Naive thymus-derived CD8-positive, alpha-beta T cell (primary cell): ENCODE results near the gene SARNP. TPM values are rescaled to one million over a fixed set of nuclear protein-coding genes. Genes with fewer than 3 reads are reported as not detected.
"Not testable (repeated sequence)": the region's sequence is repeated elsewhere in the genome, so short reads cannot be mapped to it uniquely, and the experiment has no call there.

Source experiments
- ATAC-seq, 2 donors: fragments of 150-1000 bp; cut with Tn5 transposase in 1 of 2; sonication (Bioruptor Pico), chemical (Tn5 transposase) in 1 of 2; 1 replicate in 1 of 2; 2 replicates in 1 of 2; pipeline ENCODE4 v1.10.0; 2021; ENCODE audit warnings: mild to moderate bottlenecking in 2 of 2, moderate library complexity in 2 of 2
- POLR2A ChIA-PET: fragments of 350-600 bp; sonication (Branson Sonifier 250); formaldehyde crosslinking; loops from one replicate; lab custom pipeline; 2021; ENCODE audit warnings: antibody characterized with exemption; lab: Charles Lee
- DNase-seq, 10 donors: peaks; one replicate each; pipeline versions ENCODE4 v3.0.0 to v3.0.0-alpha.2; 2020 to 2022
- H3K27ac Mint-ChIP-seq, 10 donors: one replicate each; pipeline ENCODE4 v1.8.0; 2020 to 2022; ENCODE audit warnings: mild to moderate bottlenecking in 10 of 10, mixed read lengths in 10 of 10, moderate library complexity in 4 of 10, inconsistent platforms in 1 of 10
- H3K27me3 Mint-ChIP-seq, 5 donors: one replicate each; pipeline ENCODE4 v1.8.0; 2021 to 2022; ENCODE audit warnings: mixed read lengths in 5 of 5
- H3K36me3 Mint-ChIP-seq, 3 donors: one replicate each; pipeline ENCODE4 v1.8.0; 2020 to 2022; ENCODE audit warnings: mixed read lengths in 3 of 3, mild to moderate bottlenecking in 2 of 3, inconsistent platforms in 1 of 3
- H3K4me1 Mint-ChIP-seq, 4 donors: one replicate each; pipeline ENCODE4 v1.8.0; 2021 to 2022; ENCODE audit warnings: mixed read lengths in 4 of 4
- H3K4me3 Mint-ChIP-seq, 10 donors: one replicate each; pipeline ENCODE4 v1.8.0; 2020 to 2022; ENCODE audit warnings: mild to moderate bottlenecking in 10 of 10, mixed read lengths in 10 of 10, moderate library complexity in 6 of 10, inconsistent platforms in 1 of 10
- H3K9me3 Mint-ChIP-seq, 9 donors: one replicate each; pipeline ENCODE4 v1.8.0; 2020 to 2022; ENCODE audit warnings: mixed read lengths in 9 of 9, mild to moderate bottlenecking in 3 of 9, inconsistent platforms in 1 of 9, moderate library complexity in 1 of 9
- polyA plus RNA-seq, 3 donors: library from polyadenylated mRNA; unstranded; fragments of 300-500 nt; fragmentation: Illumina TruSeq; gene quantifications; one replicate each; pipeline ENCODE4 v1.2.3, GENCODE V29; 2021
- total RNA-seq, 8 experiments: library from RNA in 2 of 8; stranded (reverse) in 2 of 8; gene quantifications; one replicate each; pipeline ENCODE4 v1.2.3 and lab custom pipeline; 2021 to 2026

Gene SARNP
- total and polyA plus RNA-seq, 5 experiments from 2014 or later = 43.6 to 104 (median 93.6) TPM

DNA sequence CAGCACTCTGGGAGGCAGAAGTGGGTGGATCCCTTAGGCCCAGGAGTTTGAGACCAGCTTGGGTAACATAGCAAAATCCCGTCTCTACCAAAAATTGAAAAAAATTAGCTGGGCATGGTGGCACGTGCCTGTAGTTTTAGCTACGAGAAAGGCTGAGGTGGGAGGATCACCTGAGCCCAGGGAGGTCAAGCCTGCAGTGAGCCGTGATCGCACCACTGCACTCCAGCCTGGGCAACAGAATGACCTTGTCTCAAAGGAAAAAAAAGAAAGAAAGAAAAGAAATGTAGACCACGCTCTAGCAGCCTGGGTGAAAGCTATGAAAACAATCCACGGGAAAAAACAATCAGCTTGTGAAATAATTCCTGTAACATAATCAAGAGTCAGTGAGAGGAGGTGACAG lies 29.0 kb downstream of the SARNP start:
- Mint-ChIP-seq H3K9me3 (no peaks in the 10 kb centered on the region), H3K4me3 (peak overlapping the region in 1 of 10 donors; percentile 20), H3K4me1 (peaks cover 0 to 3% (median 0%) of the 10 kb centered on the region in 4 donors), H3K27me3 (no peaks in the 10 kb centered on the region), H3K27ac (peak overlapping the region in 1 of 10 donors; percentile 57), H3K36me3 (peaks cover 3 to 91% (median 30%) of the 10 kb centered on the region in 3 donors)
- no peak for DNase-seq
- POLR2A ChIA-PET = interaction anchor here (1.2 kb wide), 1 partner anchor 152 kb away, joined by 3 read pairs; no protein-coding TSS in a partner anchor
- ATAC-seq = no peak

DNA sequence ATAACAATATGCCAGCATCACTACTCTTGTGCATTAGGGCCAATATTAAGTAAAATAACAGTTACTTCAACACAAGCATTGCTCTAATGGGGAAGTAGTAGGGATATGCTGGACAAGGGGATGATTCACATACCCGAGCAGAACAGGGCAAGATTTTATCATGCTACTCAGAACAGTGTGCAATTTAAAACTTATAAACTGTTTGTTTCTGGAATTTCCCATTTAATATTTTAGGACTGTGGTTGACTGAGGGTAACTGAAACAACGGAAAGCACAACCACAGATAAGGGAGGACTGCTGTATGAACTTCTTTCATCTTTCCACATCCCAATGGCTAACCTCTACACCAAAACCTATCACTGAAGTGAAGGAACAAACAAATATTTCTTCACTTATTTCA lies 36.8 kb downstream of the SARNP start:
- Mint-ChIP-seq H3K4me3 (no peak overlapping the region), H3K27ac (peak overlapping the region in 2 of 10 donors; percentile 20 to 81), H3K9me3 (no peaks in the 10 kb centered on the region), H3K27me3 (no peaks in the 10 kb centered on the region), H3K36me3 (peaks cover 0 to 82% (median 9%) of the 10 kb centered on the region in 3 donors), H3K4me1 (peaks cover 0 to 7% (median 2%) of the 10 kb centered on the region in 4 donors)
- no peak for ATAC-seq
- DNase-seq = no peak
- POLR2A ChIA-PET = interaction anchor here (0.7 kb wide), 1 partner anchor 286 kb away, joined by 5 read pairs; no protein-coding TSS in a partner anchor

GRCh38 chr12:55777856-55778255 lies 39.7 kb downstream of the SARNP start:
- no peak for ATAC-seq
- peak overlapping the region in 5 of 10 donors; percentile 20 to 80 (median 57) for H3K27ac Mint-ChIP-seq

GRCh38 chr12:55771736-55772135 lies 45.8 kb downstream of the SARNP start:
- H3K9me3 Mint-ChIP-seq = no peaks in the 10 kb centered on the region
- DNase-seq (no peak), ATAC-seq (no peak)
- H3K27ac Mint-ChIP-seq = peak overlapping the region in 7 of 10 donors; percentile 7 to 84 (median 21)
- peaks cover 0 to 62% (median 4%) of the 10 kb centered on the region in 3 donors for H3K36me3 Mint-ChIP-seq
- H3K27me3 Mint-ChIP-seq = no peaks in the 10 kb centered on the region
- POLR2A ChIA-PET = interaction anchor here (0.6 kb wide), 1 partner anchor 20 kb away, joined by 3 read pairs; no protein-coding TSS in a partner anchor
- H3K4me3 Mint-ChIP-seq = no peak overlapping the region
- peaks cover 12 to 25% (median 17%) of the 10 kb centered on the region in 4 donors for H3K4me1 Mint-ChIP-seq

More at GRCh38 chr12:55777856-55778255, 39.7 kb downstream of the SARNP start:
- Mint-ChIP-seq H3K9me3 (no peaks in the 10 kb centered on the region), H3K36me3 (peaks cover 0 to 68% (median 3%) of the 10 kb centered on the region in 3 donors), H3K27me3 (no peaks in the 10 kb centered on the region), H3K4me3 (no peak overlapping the region), H3K4me1 (peaks cover 3 to 15% (median 9%) of the 10 kb centered on the region in 4 donors)
- no peak for DNase-seq
- POLR2A ChIA-PET = interaction anchor here (0.6 kb wide), 2 partner anchors 183 to 846 kb away, joined by 4 read pairs; no protein-coding TSS in a partner anchor

DNA sequence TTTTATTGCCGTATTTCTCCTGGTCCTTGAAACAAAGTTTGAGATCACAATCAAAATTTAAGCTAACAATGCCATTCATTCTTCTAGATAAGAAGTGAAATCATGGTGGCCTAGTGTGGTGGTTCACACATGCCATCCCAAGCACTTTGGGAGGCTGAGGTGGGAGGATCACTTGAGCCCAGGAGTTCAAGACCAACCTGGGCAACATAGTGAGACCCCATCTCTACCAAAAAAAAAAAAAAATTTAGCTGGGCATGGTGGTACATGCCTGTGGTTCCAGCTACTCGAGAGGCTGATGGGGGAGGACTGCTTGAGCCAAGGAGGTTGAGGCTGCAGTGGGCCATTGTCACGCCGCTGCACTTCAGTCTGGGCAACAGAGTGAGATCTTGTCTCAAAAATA lies 50.4 kb downstream of the SARNP start:
- Mint-ChIP-seq H3K36me3 (peaks cover 0 to 60% (median 4%) of the 10 kb centered on the region in 3 donors), H3K9me3 (no peaks in the 10 kb centered on the region), H3K4me3 (no peak overlapping the region), H3K4me1 (peaks cover 4 to 26% (median 16%) of the 10 kb centered on the region in 4 donors), H3K27me3 (no peaks in the 10 kb centered on the region), H3K27ac (no peak overlapping the region)
- POLR2A ChIA-PET = interaction anchor here (0.6 to 1.5 kb wide), 4 partner anchors 23 to 963 kb away, joined by 3 to 5 read pairs (median 4); partner anchors contain the start of gene RNF41
- DNase-seq = no peak
- no peak for ATAC-seq

DNA sequence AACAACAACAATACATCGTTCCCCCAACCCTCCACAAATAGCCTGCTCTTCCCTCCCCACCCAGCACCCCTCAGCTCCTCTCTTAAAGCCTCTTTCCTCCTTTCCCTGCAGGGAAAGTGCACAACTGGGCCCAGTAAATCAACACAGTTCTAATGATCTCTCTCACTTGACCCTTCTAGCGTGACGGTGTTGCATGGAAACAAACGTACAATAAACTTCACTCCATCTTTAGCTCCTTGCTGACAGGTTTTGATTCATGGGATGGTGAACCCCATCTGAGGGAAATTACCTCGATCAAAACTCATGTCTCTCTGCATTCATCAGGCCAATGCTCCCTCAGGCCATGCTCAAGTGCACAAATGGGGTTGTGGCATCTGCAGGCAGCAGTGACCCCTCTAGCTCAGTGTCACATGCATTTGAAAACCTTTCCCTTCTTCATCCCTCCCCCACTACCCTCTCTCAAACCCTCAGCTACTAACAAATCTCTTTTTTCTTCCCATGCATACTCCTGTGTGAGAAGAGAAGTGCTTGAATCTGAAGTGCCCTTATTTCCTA lies 51.7 kb downstream of the SARNP start:
- DNase-seq (no peak), ATAC-seq (no peak)
- peaks cover 0 to 50% (median 4%) of the 10 kb centered on the region in 3 donors for H3K36me3 Mint-ChIP-seq
- peak overlapping the region in 8 of 10 donors; percentile 7 to 85 (median 48) for H3K27ac Mint-ChIP-seq
- H3K9me3 Mint-ChIP-seq = no peaks in the 10 kb centered on the region
- H3K4me3 Mint-ChIP-seq = no peak overlapping the region
- peaks cover 0 to 18% (median 13%) of the 10 kb centered on the region in 4 donors for H3K4me1 Mint-ChIP-seq
- H3K27me3 Mint-ChIP-seq = no peaks in the 10 kb centered on the region
- POLR2A ChIA-PET = interaction anchor here (0.6 kb wide), 1 partner anchor 35 kb away, joined by 4 read pairs; no protein-coding TSS in a partner anchor

- DNase-seq (no peak), ATAC-seq (no peak)
- POLR2A ChIA-PET = interaction anchor here (0.7 kb wide), 1 partner anchor 15 kb away, joined by 3 read pairs; no protein-coding TSS in a partner anchor
- H3K27ac Mint-ChIP-seq = no peak overlapping the region
- peaks cover 0 to 17% (median 10%) of the 10 kb centered on the region in 4 donors for H3K4me1 Mint-ChIP-seq
- peaks cover 0 to 64% (median 11%) of the 10 kb centered on the region in 3 donors for H3K36me3 Mint-ChIP-seq
- no peak overlapping the region for H3K4me3 Mint-ChIP-seq
- H3K9me3 Mint-ChIP-seq = no peaks in the 10 kb centered on the region
- no peaks in the 10 kb centered on the region for H3K27me3 Mint-ChIP-seq
Observed at GRCh38 chr12:55762646-55763045, 54.9 kb downstream of the SARNP start.

DNA sequence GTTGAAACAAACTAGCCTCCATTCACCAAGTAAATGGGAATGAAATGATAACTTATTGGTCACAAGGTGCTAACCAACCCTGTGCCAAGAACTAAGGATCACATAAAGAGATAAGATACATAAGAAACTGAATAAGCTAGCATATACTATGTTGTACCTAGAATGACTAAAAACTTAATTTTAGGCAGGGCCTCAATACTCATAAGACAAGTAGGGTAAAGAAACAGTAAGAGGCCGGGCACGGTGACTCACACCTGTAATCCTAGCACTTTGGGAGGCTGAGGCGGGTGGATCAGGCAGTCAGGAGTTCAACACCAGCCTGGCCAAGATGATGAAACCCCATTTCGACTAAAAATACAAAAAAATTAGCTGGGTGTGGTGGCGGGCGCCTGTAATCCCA lies 56.9 kb downstream of the SARNP start:
- ATAC-seq (no peak), DNase-seq (no peak)
- peak overlapping the region in 6 of 10 donors; percentile 18 to 93 (median 53) for H3K27ac Mint-ChIP-seq
- H3K4me1 Mint-ChIP-seq = peaks cover 0 to 12% (median 5%) of the 10 kb centered on the region in 4 donors
- H3K4me3 Mint-ChIP-seq = no peak overlapping the region
- H3K27me3 Mint-ChIP-seq = no peaks in the 10 kb centered on the region
- H3K36me3 Mint-ChIP-seq = peaks cover 0 to 67% (median 19%) of the 10 kb centered on the region in 3 donors
- POLR2A ChIA-PET = no interaction called here
- no peaks in the 10 kb centered on the region for H3K9me3 Mint-ChIP-seq

DNA sequence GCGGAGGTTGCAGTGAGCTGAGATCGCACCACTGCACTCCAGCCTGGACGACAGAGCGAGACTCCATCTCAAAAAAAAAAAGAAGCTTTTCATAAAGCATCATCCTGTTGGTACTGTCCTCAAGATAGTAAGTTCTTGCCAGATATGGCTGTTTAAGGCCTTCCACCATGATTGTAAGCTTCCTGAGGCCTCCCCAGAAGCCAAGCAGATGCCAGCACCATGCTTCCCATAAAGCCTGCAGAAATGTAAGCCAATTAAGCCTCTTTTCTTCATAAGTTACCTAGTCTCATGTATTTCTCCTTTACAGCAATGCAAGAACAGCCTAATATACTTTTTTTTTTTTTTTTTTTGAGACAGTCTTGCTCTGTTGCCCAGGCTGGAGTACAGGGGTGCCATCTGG lies 58.9 kb downstream of the SARNP start:
- ATAC-seq, H3K27me3 Mint-ChIP-seq, DNase-seq, H3K9me3 Mint-ChIP-seq, H3K4me3 Mint-ChIP-seq: not testable (repeated sequence)
- H3K27ac Mint-ChIP-seq = peak overlapping the region in 2 of 10 donors; percentile 40 to 47
- POLR2A ChIA-PET = interaction anchor here (0.7 kb wide), 2 partner anchors 172 to 173 kb away, joined by 3 to 6 read pairs; no protein-coding TSS in a partner anchor
- H3K36me3 Mint-ChIP-seq = peaks cover 0 to 72% (median 19%) of the 10 kb centered on the region in 3 donors
- peaks cover 0 to 14% (median 8%) of the 10 kb centered on the region in 4 donors for H3K4me1 Mint-ChIP-seq

- H3K36me3 Mint-ChIP-seq = peaks cover 0 to 74% (median 19%) of the 10 kb centered on the region in 3 donors
- ATAC-seq = no peak
Observed at GRCh38 chr12:55757701-55758100, 59.8 kb downstream of the SARNP start.

DNA sequence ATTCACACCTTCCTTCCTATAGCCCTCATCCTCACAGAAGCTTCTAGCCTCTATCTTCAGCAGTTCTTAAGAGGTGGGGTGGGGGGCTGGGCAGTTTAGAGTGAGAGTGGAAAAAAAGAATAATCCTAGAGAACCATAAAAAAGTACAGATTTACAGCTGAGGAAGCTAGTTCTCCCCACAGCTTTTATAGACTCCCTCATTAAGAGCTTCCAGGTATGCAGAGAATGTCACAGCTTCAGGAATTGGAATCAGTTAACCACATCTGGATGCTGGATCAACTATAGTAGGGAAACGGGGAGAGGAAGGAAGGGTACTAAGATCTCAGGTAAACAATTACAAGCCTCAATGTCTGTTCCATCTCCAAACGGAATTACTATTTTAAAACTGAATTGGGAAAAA lies 62.3 kb downstream of the SARNP start:
- Mint-ChIP-seq H3K36me3 (peaks cover 0 to 81% (median 17%) of the 10 kb centered on the region in 3 donors), H3K4me3 (no peak overlapping the region), H3K9me3 (no peaks in the 10 kb centered on the region), H3K4me1 (peaks cover 0 to 14% (median 6%) of the 10 kb centered on the region in 4 donors), H3K27me3 (no peaks in the 10 kb centered on the region), H3K27ac (peak overlapping the region; percentile 7 to 84 (median 48))
- no peak for DNase-seq
- no peak for ATAC-seq
- POLR2A ChIA-PET = interaction anchor here (0.7 kb wide), 1 partner anchor 11 kb away, joined by 3 read pairs; no protein-coding TSS in a partner anchor

More at GRCh38 chr12:55757701-55758100, 59.8 kb downstream of the SARNP start:
- Mint-ChIP-seq H3K4me1 (peaks cover 0 to 14% (median 8%) of the 10 kb centered on the region in 4 donors), H3K4me3 (no peak overlapping the region), H3K27me3 (no peaks in the 10 kb centered on the region), H3K9me3 (no peaks in the 10 kb centered on the region), H3K27ac (peak overlapping the region in 7 of 10 donors; percentile 11 to 92 (median 42))
- DNase-seq = no peak
- POLR2A ChIA-PET = interaction anchor here (0.5 to 1.3 kb wide), 3 partner anchors 15 to 781 kb away, joined by 3 to 4 read pairs (median 4); partner anchors contain the start of gene GDF11

DNA sequence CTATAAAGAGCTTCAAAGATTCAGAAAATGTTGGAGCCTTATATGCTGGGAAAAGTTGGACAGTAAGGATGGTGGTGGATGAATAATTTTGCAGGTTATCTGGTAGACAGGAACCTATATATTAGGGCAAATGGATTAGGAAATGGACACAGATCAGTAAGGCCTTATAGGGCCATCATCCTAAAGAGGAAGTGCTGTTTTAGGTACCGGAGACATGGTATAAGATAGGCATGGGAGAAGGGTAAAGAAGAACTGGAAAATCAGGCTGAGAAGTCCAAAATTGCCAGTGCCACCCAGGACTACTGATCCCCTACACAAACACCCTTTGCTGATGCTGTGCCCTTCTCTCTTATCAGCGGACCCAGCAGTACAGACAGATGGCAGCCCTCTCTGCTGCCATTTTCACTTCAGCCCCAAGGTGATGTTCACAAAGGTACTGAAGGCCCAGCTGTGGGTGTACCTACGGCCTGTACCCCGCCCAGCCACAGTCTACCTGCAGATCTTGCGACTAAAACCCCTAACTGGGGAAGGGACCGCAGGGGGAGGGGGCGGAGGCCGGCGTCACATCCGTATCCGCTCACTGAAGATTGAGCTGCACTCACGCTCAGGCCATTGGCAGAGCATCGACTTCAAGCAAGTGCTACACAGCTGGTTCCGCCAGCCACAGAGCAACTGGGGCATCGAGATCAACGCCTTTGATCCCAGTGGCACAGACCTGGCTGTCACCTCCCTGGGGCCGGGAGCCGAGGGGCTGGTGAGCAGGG lies 69.1 kb downstream of the SARNP start:
- no peak overlapping the region for H3K4me3 Mint-ChIP-seq
- POLR2A ChIA-PET = interaction anchor here (0.6 kb wide), 1 partner anchor 250 kb away, joined by 5 read pairs; no protein-coding TSS in a partner anchor
- no peaks in the 10 kb centered on the region for H3K27me3 Mint-ChIP-seq
- ATAC-seq (no peak), DNase-seq (no peak)
- H3K4me1 Mint-ChIP-seq = peaks cover 24 to 35% (median 28%) of the 10 kb centered on the region in 4 donors
- no peaks in the 10 kb centered on the region for H3K9me3 Mint-ChIP-seq
- peak overlapping the region in 8 of 10 donors; percentile 4 to 77 (median 64) for H3K27ac Mint-ChIP-seq
- H3K36me3 Mint-ChIP-seq = peaks cover 0 to 34% (median 0%) of the 10 kb centered on the region in 3 donors
